Erythroblast (primary cell): ENCODE measurements around the gene FAM13A.

Experiments
- GATA1 ChIP-seq: IDR thresholded peaks from 2 replicates; pipeline ENCODE4 v1.6.1; 2011; ENCODE audit warnings: low read depth, mild to moderate bottlenecking, control low read depth, low read length, moderate library complexity
- POLR2A ChIP-seq: IDR thresholded peaks from 2 replicates; pipeline ENCODE4 v1.6.1; 2011; ENCODE audit warnings: mild to moderate bottlenecking, low read length

DNA sequence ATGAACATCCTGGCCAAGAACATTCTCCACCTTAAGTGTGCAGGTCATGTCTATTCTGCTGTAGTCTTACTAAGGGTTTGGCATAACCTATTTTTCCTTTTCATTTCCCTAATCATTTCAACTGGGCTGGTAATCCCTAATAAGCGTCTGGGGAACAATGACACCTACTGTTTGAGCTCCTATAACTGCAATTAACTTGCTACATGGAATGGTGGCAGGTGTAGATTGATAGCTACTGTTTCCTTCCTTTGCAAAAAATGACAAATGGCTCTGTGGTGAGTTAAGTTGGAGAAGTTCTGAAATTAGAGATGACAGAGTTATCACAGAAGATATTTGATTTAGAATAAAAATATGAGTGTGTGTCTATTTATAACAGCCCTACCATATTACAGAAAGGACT lies 254.8 kb downstream of the FAM13A start:
- TF ChIP-seq POLR2A = no peak
- TF ChIP-seq GATA1 = no peak
